DND-41 (cell line): ENCODE measurements around the gene DPYD.

Experiments
- ATAC-seq: fragments of 200-7000 bp; cut with Tn5 transposase; 3 replicates; pipeline ENCODE4 v1.9.1; 2021; ENCODE audit warnings: low read depth; ENCODE audit not compliant: insufficient read depth
- DNase-seq: peaks from one replicate; pipeline ENCODE4 v3.0.0-alpha.2; 2020
- H2AFZ ChIP-seq: 2 replicates; pipeline ENCODE4 v1.6.0; 2012; ENCODE audit warnings: low read depth, low read length
- H3K27ac ChIP-seq: 2 replicates; pipeline ENCODE4 v1.5.1; 2012; ENCODE audit warnings: low read length, inconsistent platforms
- H3K27me3 ChIP-seq: fragments of 200-600 bp; sonication (generic); 2 replicates; pipeline ENCODE4 v1.6.0; 2012; ENCODE audit warnings: low read length, mild to moderate bottlenecking, inconsistent platforms; ENCODE audit not compliant: insufficient read depth, poor library complexity
- H3K36me3 ChIP-seq: 2 replicates; pipeline ENCODE4 v1.5.1; 2012; ENCODE audit warnings: low read length, inconsistent platforms; ENCODE audit not compliant: insufficient read depth
- H3K4me1 ChIP-seq: 2 replicates; pipeline ENCODE4 v1.5.1; 2012; ENCODE audit warnings: mild to moderate bottlenecking, low read length; ENCODE audit not compliant: insufficient read depth
- H3K4me2 ChIP-seq: 2 replicates; pipeline ENCODE4 v1.6.0; 2012; ENCODE audit warnings: mild to moderate bottlenecking, moderate library complexity, low read length, inconsistent platforms; ENCODE audit not compliant: insufficient read depth
- H3K4me3 ChIP-seq, 2 experiments: fragments of 200-600 bp in 1 of 2; shearing (Covaris generic) in 1 of 2; 2 replicates each; pipeline ENCODE4 v1.5.1; 2012 to 2016; ENCODE audit warnings: inconsistent platforms in 2 of 2, low read length in 2 of 2, mild to moderate bottlenecking in 2 of 2, low read depth in 1 of 2, moderate library complexity in 1 of 2
- H3K79me2 ChIP-seq: 2 replicates; pipeline ENCODE4 v1.6.0; 2012; ENCODE audit warnings: low read length, inconsistent platforms; ENCODE audit not compliant: insufficient read depth
- H3K9ac ChIP-seq: 2 replicates; pipeline ENCODE4 v1.6.0; 2012; ENCODE audit warnings: low read depth, mild to moderate bottlenecking, inconsistent platforms, low read length, moderate library complexity
- H3K9me3 ChIP-seq: 2 replicates; pipeline ENCODE4 v1.5.1; 2012; ENCODE audit warnings: low read length, moderate library complexity, mild to moderate bottlenecking, inconsistent platforms; ENCODE audit not compliant: insufficient read depth, severe bottlenecking
- H4K20me1 ChIP-seq: 2 replicates; pipeline ENCODE4 v1.6.0; 2012; ENCODE audit warnings: low read length; ENCODE audit not compliant: insufficient read depth
- EZH2 ChIP-seq: IDR thresholded peaks from 3 replicates; pipeline ENCODE4 v1.6.1; 2012; ENCODE audit warnings: borderline replicate concordance, low read depth, mild to moderate bottlenecking, moderate library complexity, low read length, inconsistent platforms; ENCODE audit not compliant: severe bottlenecking
- TF ChIP-seq, protein P1 (sequence below): IDR thresholded peaks from 2 replicates; pipeline ENCODE4 v1.5.1; 2012; ENCODE audit warnings: borderline replicate concordance, low read length, moderate library complexity, mild to moderate bottlenecking; ENCODE audit not compliant: poor library complexity, severe bottlenecking; ENCODE audit errors: extremely low read depth

The DPYD gene

DNA sequence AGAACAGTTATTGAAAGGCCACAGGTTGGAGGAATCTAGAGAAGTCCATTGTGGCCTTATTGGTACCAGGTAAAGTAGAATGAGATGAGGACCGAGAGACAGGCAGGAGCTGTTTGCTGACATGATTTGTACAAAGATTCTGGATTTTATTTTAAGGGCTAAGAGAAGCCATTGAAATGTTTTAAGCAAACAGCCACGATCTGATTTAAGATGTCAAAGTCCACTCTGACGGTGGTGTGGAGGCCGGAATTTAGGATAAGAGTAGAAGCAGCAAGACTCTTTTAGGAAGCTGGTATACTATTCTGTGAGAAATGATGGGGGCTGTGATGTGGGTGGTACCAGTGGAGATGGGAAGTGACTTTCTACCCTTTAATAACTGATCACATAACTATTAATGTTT, 418.5 kb downstream of the DPYD start:
- no peak overlapping the region for H3K27ac ChIP-seq
- no peaks in the 10 kb centered on the region for H4K20me1 ChIP-seq
- no peak overlapping the region for H3K4me3 ChIP-seq
- H2AFZ ChIP-seq, result no peak overlapping the region
- H3K79me2 ChIP-seq, result no peaks in the 10 kb centered on the region
- DNase-seq, result no peak
- ATAC-seq, result no peak
- H3K4me2 ChIP-seq, result no peak overlapping the region
- H3K27me3 ChIP-seq, result no peaks in the 10 kb centered on the region
- peaks cover 5% of the 10 kb centered on the region; the same call in 1 of the 2 replicates for H3K36me3 ChIP-seq
- H3K4me1 ChIP-seq, result no peaks in the 10 kb centered on the region
- TF ChIP-seq, protein P1, sequence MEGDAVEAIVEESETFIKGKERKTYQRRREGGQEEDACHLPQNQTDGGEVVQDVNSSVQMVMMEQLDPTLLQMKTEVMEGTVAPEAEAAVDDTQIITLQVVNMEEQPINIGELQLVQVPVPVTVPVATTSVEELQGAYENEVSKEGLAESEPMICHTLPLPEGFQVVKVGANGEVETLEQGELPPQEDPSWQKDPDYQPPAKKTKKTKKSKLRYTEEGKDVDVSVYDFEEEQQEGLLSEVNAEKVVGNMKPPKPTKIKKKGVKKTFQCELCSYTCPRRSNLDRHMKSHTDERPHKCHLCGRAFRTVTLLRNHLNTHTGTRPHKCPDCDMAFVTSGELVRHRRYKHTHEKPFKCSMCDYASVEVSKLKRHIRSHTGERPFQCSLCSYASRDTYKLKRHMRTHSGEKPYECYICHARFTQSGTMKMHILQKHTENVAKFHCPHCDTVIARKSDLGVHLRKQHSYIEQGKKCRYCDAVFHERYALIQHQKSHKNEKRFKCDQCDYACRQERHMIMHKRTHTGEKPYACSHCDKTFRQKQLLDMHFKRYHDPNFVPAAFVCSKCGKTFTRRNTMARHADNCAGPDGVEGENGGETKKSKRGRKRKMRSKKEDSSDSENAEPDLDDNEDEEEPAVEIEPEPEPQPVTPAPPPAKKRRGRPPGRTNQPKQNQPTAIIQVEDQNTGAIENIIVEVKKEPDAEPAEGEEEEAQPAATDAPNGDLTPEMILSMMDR, result no peak
- no peak for TF ChIP-seq EZH2
- H3K9ac ChIP-seq, result no peak overlapping the region
- no peaks in the 10 kb centered on the region for H3K9me3 ChIP-seq

DNA sequence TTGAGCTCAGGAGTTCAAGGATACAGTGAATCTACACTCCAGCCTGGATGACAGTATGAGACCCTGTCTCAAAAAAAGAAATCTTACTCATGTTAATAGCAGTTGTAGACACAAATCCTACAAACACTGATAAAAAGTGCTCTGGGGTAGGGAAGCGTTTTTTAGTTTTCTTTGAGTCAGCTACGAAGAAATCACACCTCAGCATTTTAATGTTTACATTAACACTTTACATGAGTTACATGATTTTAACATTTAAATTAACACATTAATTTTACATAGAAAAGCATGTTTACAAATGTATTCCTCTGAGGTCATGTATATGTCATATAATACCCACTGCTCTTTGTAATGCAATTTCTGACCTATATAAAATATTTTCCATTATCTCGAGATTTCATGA, 419.2 kb downstream of the DPYD start:
- H3K4me2 ChIP-seq, result no peak overlapping the region
- H3K9ac ChIP-seq, result no peak overlapping the region
- H3K36me3 ChIP-seq, result peaks cover 5% of the 10 kb centered on the region; the same call in 1 of the 2 replicates
- H3K4me3 ChIP-seq, result no peak overlapping the region
- no peak overlapping the region for H3K27ac ChIP-seq
- H3K79me2 ChIP-seq, result no peaks in the 10 kb centered on the region
- ATAC-seq (no peak), DNase-seq (no peak)
- no peaks in the 10 kb centered on the region for H3K9me3 ChIP-seq
- no peaks in the 10 kb centered on the region for H3K27me3 ChIP-seq
- H3K4me1 ChIP-seq, result no peaks in the 10 kb centered on the region
- no peak overlapping the region for H2AFZ ChIP-seq
- TF ChIP-seq, protein P1, result no peak
- no peak for TF ChIP-seq EZH2
- no peaks in the 10 kb centered on the region for H4K20me1 ChIP-seq

DNA sequence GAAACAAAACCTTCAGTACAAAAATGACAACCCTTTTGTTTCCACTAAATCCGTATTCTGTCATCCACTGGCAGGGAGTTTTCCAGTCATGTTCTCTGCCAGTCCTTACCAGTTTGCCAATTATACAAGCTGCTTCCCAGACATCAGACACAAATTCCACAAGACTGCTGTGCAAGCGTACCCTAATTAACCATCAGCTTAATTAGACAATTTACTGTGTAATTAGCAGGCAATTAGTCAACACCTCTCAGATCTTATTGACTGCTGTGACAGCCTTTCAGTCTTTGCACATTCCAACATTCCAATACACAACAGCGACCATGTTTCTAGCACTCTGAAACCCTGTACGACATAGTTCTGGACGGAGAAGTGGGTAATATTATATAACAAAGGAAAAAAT, 420.1 kb downstream of the DPYD start:
- H4K20me1 ChIP-seq, result no peaks in the 10 kb centered on the region

More for the DNA sequence above, 420.1 kb downstream of the DPYD start:
- H3K9me3 ChIP-seq, result no peaks in the 10 kb centered on the region
- H3K9ac ChIP-seq, result no peak overlapping the region
- DNase-seq (no peak), ATAC-seq (no peak)
- H3K4me1 ChIP-seq, result no peaks in the 10 kb centered on the region
- no peaks in the 10 kb centered on the region for H3K27me3 ChIP-seq
- no peak overlapping the region for H3K27ac ChIP-seq
- H3K4me3 ChIP-seq, result no peak overlapping the region
- H3K79me2 ChIP-seq, result no peaks in the 10 kb centered on the region
- no peak for TF ChIP-seq EZH2
- TF ChIP-seq, protein P1, result no peak
- H3K4me2 ChIP-seq, result no peak overlapping the region
- H2AFZ ChIP-seq, result no peak overlapping the region
- H3K36me3 ChIP-seq, result peaks cover 5% of the 10 kb centered on the region; the same call in 1 of the 2 replicates
